ENCODE results near the gene CDC14B. TPM values are rescaled to one million over a fixed set of nuclear protein-coding genes. Genes with fewer than 3 reads are reported as not detected.
"Not testable (repeated sequence)": the region's sequence is repeated elsewhere in the genome, so short reads cannot be mapped to it uniquely, and the experiment has no call there.

CDC14B gene
- total RNA-seq, 1 donor from 2014 or later: 24.7 TPM

DNA sequence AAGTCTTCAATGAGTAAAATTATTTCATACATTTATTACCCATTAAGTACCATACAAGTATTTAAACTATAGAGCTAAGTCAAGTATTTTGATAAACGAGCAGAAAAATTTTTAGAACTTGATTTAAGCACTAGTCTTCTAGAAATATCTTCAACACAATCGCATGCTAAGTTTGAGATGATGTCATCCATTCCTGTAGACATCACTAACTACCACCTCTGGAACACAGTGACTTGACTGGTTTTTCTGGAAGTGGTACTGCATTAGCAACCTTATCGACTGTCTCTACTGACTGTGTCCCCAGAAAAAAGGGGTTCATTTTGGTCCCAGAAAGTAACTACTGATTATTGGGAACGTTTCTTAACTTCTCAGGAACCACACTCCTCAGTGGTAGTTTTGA lies 69.0 kb downstream of the CDC14B start:
- no peak for DNase-seq (ENCODE audit: low spot score)

DNA sequence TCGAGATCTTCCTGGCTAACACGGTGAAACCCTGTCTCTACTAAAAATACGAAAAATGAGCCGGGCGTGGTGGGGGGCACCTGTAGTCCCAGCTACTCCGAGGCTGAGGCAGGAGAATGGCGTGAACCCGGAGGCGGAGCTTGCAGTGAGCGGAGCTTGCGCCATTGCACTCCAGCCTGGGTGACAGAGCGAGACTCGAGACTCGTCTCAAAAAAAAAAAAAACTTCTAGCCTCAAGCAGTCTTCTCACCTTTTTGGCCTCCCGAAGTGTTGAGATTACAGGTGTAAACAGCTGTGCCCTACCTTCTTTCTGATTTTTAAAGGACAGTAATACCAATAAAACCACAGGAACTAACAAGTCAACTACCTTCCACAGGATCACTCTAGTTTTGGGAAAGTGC lies 76.5 kb downstream of the CDC14B start:
- not testable (repeated sequence) for DNase-seq (ENCODE audit: low spot score)

DNA sequence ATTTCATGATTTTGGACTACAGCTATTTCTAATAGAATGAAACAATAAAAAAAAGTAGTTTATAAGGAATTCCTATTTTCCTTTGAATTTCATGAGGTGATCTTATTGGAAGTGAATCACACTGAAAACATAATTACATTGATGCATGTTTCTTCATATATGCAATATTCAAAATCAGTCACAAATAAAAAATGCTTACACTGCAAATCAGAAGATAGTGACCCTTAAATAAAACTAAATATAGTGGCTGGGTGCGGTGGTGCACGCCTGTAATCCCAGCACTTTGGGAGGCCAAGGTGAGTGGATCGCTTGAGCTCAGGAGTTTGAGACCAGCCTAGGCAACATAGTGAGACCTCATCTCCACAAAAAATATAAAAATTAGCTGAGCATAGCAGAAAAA lies 79.5 kb downstream of the CDC14B start:
- no peak for DNase-seq (ENCODE audit: low spot score)

DNA sequence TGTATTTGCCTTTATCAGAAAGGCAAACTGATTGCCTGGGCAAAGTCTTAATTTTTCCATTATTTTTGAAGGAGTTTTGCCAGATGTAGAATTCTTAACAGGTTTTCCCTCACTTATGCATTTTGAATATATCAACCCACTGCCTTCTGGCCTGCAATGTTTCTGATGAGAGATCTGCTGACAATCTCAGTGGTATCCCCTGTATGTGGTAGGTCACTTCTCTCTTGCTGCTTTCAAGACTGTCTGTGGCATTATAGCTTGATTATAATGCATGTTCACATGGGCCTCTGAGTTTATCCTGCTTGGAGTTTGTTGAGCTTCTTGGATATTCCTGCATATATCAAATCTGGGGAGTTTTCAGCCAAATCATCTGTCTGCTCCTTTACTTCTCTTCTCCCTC lies 87.5 kb downstream of the CDC14B start:
- DNase-seq (ENCODE audit: low spot score): no peak

DNA sequence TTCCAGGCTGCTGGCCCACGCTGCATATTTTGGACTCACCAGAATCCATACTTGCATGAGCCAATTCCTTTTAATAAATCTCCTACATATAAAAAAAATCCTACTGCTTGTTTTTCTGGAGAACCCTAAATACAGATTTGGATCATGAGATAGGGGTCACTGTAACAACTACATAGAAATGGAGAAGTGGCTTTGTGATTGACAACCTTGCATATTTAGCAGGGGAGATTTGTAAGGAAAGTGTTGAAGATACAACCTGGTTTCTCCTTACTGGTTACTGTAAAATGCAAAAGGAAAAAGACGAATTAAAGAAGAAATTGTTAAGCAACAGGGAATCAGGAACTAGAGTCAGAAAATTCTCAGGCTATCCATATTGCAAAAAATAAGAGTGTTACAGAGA lies 94.9 kb downstream of the CDC14B start:
- DNase-seq (ENCODE audit: low spot score): no peak

DNA sequence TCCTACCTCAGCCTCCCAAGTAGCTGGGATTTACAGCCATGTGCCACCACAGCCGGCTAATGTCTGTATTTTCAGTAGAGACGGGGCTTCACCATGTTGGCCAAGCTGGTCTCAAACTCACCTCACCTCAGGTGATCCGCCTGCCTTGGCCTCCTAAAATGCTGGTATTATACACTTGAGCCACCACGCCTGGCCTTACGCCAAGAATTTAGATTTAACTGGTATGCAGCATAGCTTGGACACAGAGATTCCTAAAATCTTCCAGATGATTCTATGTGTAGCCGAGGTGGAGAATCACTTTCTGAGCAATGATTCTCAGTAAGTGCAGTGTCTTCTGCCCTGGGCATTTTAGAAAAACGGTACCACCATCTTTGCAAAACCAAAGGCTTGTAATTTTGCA lies 95.6 kb downstream of the CDC14B start:
- DNase-seq (ENCODE audit: low spot score): no peak

DNA sequence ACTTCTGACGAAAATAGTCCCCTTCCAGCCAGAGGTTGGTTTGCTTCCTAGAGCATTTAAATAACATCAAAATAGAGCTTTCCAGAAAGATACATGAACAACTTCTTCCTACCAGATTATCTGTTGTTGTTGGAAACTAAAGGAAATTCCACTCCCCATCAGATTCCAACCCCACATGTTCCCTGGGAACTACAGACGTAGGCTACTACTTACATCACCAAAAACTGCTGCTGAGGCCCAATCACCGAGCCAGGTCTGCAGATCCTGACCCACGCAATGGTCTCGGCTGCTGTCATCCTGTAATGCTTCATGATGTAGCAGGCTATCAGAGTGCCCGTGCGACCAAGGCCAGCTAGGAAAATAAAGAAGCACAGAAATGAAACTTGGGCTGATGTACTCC lies 96.3 kb downstream of the CDC14B start:
- DNase-seq (ENCODE audit: low spot score): peak; percentile 58

DNA sequence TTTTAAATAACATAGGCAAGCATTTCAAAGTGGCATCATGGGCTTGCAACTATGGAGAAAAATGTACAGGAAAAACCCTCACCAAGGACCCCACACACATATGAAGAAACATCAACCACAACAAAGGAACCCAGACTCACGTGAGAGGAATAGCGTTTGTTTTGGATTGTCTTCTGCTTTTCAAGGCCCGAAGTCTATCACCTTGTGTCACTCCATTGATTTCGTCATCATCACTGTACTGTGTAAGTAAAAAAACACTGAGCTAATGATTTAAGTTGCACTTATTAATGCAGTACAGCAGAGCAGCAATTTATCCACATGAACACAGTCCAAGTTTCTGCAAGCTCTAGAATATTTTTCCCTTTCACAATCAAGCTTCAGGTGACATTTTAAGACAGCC lies 97.3 kb downstream of the CDC14B start:
- no peak for DNase-seq (ENCODE audit: low spot score)

DNA sequence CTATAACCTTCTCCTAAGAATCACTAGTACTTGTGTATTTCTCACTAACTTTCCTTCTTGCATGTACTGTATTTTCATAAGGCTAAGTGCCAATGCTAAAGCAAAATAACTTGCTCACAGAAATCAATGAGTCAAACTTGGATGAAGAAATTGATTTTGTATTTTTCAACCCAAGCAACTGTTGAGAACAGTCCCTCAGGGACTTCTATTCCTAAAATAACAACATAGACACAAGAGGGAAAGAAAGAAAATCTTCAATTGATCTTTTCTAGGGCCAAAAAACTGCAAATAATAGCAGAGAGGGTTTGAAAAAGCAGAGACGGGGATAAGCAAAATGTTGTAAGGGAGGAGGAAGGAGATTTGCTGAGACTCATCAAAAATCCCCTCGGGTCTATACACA lies 99.9 kb downstream of the CDC14B start:
- no peak for DNase-seq (ENCODE audit: low spot score)

DNA sequence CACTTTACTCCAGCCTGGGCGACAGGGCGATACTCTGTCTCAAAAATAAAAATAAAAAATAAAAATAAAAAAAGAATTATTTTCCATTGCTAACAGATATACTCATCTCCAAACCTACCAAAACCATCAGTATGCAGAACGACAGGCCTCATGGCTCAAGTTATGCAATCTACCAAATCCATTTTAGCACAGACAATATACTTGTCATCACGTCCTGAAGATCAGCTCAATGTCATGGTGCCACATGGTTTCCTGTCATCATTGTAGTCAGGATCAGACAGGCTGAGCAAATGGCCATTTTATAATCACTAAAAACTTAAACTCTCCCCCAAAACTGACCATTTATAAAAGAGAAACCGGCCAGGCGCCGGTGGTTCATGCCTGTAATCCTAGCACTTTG lies 100.5 kb downstream of the CDC14B start:
- DNase-seq (ENCODE audit: low spot score): no peak

DNA sequence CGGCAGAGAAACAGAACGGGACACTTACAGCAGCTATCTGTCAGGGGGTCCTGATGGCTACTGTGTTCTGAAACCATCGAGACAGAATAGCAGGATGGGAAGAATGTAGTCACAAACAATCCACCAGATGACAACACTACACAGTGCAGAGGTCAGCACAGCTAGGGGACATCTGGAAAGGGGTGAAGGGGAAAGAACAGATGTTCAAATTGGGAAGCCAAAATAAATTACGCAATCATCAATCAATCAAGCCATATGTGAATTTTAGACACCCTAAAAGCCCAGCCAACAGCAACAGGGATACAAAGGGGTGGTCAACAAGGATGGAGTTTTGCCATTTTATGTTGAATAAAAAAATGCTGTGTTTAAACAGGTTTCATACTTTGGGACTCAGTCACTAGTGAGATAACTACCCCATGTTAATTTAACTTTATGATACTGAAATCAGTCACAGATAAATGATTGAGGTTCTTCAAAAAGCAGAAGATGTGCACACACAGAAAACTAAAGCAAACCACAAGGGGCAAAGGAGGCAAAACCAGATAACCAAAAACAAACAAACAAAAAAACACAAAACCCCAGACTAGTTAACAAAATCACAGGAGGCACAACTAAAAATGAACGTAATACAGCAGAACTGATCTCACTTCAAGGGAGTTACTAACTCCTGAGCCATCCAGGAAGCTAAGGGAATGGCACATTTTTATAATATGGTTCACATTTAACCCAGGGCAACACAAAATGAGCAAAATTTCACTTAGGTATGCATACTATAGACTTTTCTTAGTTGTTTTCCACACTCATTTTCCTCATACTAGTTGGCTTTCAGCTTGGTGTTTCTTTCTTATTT lies 103.8 kb downstream of the CDC14B start:
- no peak for DNase-seq (ENCODE audit: low spot score)

DNA sequence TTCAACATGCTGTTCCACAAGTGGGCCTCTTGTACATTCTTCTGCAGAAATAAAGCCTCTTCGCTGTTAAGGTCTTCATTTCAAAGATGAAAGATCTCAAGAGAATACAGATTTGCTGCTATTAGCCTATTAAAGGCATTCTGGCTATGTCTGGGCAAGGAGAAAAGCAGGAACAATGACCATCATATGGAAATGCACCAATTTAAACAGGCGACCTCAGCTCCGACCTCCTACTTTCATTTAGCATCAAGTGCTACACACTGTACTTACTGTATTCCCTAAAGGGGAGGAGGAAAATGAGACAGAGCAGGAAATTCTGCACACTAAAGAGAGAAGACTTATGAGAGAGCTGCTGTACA lies 104.9 kb downstream of the CDC14B start:
- DNase-seq (ENCODE audit: low spot score): no peak

DNA sequence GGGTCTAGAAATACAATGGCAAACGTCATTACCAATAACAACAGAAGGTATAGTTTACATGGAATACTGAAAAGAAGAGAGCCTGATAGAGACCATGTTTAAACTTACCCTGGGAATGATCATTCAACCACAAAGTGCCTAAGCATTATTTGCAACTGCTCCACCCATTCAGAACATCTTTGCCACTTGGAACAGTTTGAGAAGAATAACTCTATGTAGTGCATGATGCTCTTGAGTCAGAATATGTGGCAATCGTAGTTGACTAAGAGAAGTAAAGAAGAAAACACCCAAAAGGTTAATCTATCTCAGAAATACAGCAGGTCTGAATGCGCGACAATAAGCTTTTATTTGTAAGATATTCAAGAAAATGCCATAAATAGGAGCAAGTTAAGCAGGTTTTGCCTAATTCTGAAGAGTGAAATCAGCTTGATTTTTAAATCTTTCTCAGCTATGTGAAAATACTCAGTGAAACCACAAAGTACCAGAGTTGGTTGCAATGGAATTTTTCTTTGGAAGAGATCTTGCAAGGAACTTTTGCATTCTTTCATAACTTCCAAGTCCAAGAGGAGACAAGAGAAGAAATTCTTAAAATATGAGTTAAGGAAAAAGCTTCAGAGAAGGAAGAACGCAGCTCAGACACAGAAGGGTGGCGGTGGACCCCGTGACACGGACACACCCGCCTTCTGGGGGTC lies 105.4 kb downstream of the CDC14B start:
- DNase-seq (ENCODE audit: low spot score): no peak

DNA sequence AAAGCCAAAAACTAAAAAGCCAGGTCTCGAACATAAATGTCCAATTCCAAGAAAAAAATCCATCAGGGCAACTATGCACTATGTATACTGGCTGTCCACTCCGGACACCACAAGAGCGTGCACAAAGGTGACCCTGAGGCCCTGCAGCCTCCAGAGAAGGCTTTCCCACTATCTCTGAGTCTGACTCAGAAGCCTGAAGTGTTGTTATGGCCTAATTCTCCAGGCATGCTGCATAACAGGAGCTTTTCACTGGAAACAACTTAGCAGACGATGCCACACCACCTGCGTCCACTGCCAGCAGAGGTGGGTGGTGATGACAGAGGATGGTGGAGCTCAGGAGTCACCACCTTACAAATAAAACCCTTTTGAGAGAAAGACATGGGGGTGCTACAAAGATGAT lies 106.0 kb downstream of the CDC14B start:
- DNase-seq (ENCODE audit: low spot score): no peak

DNA sequence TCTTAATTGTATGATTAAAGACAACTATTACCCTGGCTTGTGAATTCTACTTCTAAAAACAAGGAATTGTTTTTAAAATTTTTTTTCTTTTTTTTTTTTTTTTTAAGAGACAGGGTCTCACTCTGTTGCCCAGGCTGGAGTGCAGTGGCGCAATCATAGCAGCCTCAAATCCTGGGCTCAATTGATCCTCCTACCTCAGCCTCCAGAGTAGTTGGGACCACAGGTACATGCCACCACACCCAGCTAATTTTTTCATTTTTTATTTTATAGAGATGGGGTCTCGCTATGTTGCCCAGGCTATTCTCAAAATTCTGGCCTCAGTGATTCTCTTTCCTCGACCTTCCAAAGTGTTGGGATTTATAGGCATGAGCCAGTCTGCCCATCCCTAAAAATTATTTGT lies 107.4 kb downstream of the CDC14B start:
- no peak for DNase-seq (ENCODE audit: low spot score)

DNA sequence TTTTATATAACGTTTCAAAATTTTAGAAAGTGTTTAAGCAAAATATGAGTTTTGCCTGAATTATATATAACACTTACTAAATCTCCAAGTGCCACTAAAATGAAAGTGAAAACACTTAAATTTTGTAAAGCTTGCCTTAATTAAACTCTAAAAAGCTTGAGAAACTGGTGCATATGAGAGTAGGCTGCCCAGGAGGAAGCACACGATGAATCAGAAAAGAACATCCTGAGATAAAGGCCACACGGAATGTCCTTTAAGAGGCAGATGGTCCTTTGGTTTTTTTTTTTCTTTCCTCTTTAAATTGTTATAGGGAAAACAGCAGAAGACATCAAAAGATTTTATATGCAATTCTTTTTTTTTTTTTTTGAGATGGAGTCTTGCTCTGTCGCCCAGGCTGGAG lies 109.4 kb downstream of the CDC14B start:
- DNase-seq (ENCODE audit: low spot score): no peak

DNA sequence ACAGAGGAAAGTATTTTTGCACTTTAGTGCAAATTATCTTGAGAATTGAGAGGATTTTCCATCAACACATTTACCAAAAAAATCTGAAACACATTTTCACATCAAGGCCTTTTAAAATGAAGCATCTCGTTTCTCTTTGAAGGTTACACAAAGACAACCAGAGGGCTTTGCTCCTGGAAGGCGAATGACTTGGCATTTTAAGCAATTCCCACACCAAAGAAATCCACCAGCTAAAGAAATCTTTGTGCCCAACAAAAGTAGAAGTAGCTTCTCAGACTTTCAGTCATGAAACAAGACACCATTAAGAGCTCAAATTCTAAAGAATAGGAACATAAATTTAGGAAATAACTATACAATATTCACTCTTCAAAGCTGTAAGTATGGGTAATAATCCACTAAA lies 109.8 kb downstream of the CDC14B start:
- no peak for DNase-seq (ENCODE audit: low spot score)

DNA sequence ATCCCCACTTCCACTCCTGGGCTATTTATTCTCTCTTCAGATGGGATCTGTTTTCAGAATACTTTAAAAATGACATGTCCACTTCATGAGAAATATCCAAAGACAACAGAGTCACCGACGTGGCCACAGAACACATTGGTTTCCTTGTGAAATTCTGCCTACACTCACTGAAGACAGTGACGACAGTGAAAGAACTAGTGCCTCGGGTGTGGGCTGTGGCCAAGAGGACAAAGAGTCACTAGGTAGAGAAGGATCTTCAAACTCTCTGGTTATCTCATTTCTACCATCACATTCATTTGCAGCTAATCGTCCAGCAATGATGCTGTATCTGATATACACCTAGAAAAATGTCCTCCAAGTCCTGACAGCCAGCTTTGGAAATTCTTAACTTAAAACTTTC lies 110.6 kb downstream of the CDC14B start:
- DNase-seq (ENCODE audit: low spot score): no peak

DNA sequence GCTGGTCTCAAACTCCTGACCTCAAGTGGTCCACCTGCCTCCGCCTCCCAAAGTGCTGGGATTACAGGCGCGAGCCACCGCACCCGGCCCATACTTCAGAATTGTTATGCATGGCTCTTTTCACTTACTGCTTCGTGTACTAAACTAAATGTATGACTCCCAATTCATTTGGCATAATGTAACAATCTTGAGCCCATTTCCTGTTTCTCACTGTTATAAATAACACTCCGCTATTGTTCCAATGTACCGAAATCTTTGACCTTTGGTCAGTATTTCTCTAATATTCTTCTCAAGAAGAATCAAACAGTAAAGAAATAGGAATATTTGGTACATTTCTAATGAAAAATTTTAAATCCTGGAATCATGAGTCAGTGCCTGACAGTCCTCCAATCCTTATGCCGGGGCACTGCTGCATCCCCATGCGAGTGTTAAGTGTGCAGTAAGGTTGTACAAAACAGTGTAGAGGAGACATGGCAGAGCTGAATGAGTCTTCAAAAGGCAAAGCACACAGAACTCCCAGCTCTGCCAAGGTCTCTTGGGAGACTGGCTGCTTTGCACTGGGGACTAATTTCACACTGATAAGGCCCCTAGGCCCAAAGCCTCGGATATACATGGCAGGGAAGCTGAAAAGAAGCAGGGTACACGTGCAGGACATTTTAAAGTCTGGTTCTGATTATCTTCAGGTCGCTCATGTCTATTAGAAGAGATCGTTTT lies 111.3 kb downstream of the CDC14B start:
- no peak for DNase-seq (ENCODE audit: low spot score)

DNA sequence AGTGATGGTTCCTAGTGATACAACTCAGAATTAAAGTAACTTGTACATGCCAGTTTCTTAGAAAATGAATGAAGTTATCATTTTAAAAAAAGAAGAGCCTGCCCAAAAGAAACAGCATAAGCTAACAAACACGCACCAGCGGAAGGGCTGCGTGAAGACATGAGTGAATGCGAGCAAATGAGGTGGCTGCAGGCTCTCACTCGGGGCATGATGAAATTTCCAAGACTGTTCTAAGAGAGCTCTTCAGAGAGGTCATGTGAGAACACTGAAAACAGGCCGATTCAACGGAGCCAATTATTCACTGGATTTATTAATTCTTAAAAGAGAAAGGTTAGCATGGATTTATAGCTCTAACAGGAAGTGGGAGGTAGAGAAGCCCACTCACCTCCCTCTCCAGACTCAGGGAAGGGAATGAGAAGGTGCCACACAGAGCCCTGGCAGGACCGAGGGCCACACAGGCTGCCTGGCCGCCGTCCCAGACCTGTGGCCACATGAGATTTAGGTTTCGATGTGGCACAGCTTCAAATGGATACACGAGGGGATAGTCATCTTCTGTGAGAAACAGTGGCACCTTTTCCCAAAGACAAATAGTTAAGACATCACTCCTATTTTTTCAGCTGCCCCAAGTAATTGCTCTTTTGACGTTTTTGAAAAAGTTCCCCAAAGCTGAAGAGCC lies 114.2 kb downstream of the CDC14B start:
- DNase-seq (ENCODE audit: low spot score): no peak

DNA sequence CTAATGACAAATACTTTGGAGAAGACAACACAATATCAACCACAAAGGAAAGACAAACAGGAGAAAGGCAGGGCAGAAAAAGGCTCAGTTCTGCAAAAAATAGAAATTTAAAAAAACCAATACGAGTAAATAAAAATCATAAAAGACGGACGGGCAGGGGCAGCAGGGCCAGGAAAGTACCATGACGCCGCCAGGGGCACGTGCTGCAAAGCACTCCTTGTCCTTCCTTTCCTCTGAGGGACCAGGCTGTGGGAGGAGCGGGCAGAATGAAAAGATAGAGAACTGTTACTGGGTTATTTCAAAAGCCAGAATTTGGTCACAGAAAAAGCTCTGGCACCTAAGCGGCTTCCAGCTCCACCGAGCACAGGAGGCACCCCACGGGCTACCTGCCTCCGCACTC lies 115.7 kb downstream of the CDC14B start:
- no peak for DNase-seq (ENCODE audit: low spot score)

DNA sequence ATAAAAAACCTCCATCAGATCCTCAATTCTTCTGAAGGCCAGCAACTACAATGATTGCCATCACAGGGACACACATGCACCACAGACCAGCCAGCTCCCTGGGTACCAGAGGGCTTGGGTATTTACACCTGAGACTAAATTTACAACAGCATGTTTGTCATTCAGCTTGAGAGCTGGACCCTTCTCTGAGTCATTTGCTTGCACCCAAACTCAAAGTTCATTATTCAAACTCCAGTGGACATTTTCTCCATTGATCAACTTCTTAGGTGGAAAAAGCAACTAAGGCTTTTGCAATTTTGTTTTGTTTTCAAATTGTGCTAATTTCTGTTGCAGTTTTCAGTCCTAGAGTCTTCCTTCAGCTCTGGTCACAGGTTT lies 116.3 kb downstream of the CDC14B start:
- DNase-seq (ENCODE audit: low spot score): not testable (repeated sequence)
